NCI-H774 (cell line): ENCODE results near the gene CAMK1D.
"Not testable (repeated sequence)": the region's sequence is repeated elsewhere in the genome, so short reads cannot be mapped to it uniquely, and the experiment has no call there.

ENCODE experiments used
- DNase-seq: peaks from one replicate; lab custom pipeline; 2025; lab: John Stamatoyannopoulos, UW

The CAMK1D gene

DNA sequence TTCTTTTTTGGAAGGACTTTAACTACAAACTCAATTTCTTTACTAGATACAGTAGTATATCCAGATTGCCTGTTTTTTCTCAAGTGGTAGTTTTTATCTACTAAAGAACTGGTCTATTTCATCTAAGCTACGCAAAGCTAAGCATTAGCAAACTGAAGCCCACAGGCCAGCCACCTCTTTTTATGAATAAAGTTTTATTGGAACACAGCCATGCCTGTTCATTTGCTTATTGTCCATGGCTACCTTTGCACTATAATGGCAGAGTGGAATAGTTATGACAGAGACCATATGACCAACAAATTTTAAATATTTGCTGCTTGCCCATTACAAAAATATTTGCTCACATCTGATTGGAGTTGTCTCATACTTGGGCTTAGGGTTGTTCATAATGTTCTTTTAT, 168.7 kb downstream of the CAMK1D start:
- no peak for DNase-seq

- no peak for DNase-seq
Measured at GRCh38 chr10:12521423-12521822, 172.1 kb downstream of the CAMK1D start.

DNA sequence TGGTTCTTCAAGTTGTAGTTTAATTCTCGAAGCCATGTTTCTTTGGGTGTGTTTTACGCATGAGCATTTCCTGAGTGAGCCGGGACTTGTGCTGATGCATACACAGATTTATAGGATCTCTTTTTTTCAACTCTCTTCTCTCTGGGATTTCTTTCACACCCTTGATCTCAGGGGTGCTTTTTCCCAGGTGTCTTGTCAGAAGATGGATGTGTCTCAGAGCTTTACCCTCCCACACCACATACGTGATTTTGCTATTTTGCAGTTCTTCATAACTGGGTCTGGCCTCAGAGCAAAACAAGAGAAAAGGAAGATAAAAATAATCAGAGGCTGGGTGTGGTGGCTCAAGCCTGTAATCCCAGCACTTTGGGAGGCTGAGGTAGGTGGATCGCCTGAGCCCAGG, 177.0 kb downstream of the CAMK1D start:
- no peak for DNase-seq

- no peak for DNase-seq
Measured at GRCh38 chr10:12529976-12530375, 180.6 kb downstream of the CAMK1D start.

- DNase-seq, result no peak
Measured at GRCh38 chr10:12531305-12532220, 182.2 kb downstream of the CAMK1D start.

GRCh38 chr10:12533151-12533550, 183.8 kb downstream of the CAMK1D start:
- no peak for DNase-seq

GRCh38 chr10:12533723-12534122, 184.4 kb downstream of the CAMK1D start:
- DNase-seq, result no peak

- DNase-seq, result no peak
Measured at GRCh38 chr10:12534824-12535223, 185.5 kb downstream of the CAMK1D start.

- no peak for DNase-seq
Measured at GRCh38 chr10:12535656-12536055, 186.3 kb downstream of the CAMK1D start.

DNA sequence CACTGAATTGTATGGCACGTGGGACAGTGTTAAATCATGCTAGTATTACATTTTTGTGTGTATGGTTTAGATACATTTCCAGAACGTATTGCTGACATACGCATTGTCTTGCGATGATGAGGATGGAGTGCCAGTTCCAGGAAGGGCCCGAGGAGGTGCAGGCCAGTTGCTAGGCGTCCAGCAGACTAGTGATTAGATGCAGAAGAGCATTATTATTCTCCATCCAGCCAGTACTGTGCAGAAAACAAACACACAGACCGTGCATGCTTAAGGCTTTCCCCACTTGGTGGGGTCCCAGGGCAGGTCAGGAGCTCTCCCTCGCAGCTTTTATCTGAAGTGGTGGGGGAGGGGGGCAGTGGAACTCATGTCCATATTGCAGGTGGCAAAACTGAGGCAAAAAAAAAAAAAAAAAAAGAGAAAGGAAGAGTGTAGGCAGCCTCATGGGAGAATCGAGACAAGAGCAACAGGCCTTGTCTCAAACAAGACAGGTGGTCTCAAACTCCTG, 189.2 kb downstream of the CAMK1D start:
- DNase-seq, result no peak

- peak; percentile 25 for DNase-seq
Measured at GRCh38 chr10:12539350-12540164, 190.2 kb downstream of the CAMK1D start.

DNA sequence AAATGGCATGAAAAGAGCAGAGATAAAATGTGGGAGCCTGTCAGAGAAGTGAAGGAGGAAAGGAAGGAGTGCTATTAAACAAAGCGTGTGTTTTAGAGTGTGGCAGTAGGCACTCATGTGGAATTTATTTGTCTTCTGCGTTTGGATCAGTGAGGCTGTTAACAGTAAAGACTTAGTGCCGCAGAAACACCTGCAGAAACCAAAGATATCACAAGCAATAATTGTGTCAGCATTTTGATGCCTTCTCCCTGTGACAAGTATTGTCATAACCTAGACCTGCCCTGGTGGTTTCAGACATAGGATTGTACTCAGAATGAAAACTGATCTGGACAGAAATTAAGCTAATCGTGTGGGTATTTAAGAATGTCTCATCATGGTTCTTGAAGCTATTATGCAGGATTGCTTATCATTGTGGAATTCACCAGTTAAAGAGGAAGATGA, 191.0 kb downstream of the CAMK1D start:
- no peak for DNase-seq

DNA sequence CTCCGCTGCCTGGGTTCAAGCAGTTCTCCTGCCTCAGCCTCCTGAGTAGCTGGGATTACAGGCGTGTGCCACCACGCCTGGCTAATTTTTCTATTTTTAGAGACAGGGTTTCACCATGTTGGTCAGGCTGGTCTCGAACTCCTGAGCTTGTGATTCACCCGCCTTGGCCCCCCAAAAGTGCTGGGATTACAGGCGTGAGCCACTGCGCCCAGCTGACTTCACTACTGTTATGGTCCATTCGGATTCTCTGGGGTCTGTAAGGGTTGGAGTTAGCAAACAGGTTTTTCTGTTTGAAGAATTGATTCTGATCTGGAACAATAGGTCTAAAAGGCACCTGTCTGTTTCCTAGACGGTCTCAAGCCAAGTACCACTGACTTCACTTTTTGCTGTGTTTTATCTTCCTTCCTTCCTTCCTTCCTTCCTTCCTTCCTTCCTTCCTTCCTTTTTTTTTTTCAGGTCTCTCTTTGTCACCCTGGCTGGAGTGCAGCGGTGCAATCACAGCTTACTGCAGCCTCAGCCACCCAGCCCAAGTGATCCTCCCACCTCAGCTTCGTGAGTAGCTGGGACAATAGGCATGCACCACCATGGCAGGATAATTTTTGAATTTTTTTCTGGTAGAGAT, 192.2 kb downstream of the CAMK1D start:
- no peak for DNase-seq

GRCh38 chr10:12542133-12542670, 192.9 kb downstream of the CAMK1D start:
- DNase-seq, result no peak

DNA sequence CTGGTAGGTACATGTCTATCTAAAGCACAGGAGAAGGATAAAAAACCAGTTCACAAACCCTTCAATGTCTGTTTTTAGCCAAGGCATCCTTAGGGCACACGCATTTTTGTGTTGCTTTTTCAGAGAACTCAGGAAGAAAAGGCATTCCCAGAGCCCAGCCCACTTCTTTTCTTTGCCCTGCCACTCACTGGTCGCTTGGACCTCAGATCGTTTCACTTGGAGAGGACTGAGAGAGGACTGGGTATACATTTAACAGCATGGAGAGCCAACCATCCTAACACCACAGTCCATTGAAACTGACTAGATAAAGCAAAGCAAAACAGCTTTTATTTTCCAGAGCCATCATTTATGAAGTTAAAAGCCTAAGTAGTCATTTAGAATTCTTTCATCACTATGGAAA, 194.2 kb downstream of the CAMK1D start:
- DNase-seq, result no peak

GRCh38 chr10:12546160-12546802, 196.9 kb downstream of the CAMK1D start:
- not testable (repeated sequence) for DNase-seq

DNA sequence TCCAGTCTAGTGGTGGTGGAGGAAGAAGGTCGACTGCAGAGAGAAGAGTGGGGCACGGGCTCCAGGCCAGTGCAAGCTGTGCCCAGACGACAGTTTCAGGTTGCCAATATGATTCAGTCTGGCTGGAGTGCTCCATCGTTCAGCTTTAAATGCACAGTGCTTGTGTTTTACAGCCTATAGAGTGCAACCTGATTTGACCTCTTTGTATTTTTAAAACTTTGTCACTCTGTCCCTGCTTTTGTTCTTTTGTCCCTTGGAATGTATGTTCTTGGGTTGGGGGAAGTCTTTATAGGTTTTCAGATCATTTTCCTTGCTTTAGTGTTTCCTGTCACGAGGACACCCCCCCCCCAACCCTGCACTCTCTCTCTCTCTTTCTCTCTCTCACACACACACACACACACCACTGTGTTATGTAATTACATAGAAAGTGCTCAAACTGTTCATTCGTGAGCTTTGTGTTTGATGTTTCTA, 198.0 kb downstream of the CAMK1D start:
- peak; percentile 43 for DNase-seq

GRCh38 chr10:12549297-12549696, 199.9 kb downstream of the CAMK1D start:
- DNase-seq, result no peak

DNA sequence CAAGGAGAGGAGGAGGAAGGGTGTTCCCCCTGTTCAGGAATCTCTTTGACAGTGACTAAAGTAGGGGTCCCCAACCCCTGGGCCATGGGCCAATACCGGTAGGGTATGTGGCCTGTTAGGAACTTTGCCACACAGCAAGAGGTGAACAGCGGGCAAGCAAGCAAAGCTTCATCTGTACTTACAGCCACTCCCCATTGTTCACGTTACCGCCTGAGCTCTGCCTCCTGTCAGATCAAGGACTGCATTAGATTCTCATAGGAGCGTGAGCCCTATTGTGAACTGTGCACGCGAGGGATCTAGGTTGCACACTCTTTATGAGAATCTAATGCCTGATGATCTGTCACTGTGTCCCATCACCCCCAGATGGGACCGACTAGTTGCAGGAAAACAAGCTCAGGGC, 201.6 kb downstream of the CAMK1D start:
- DNase-seq, result no peak

- DNase-seq, result no peak
Measured at GRCh38 chr10:12556039-12556438, 206.7 kb downstream of the CAMK1D start.

- no peak for DNase-seq
Measured at GRCh38 chr10:12559578-12560178, 210.3 kb downstream of the CAMK1D start.
